Choroid plexus epithelial cell (primary cell): ENCODE measurements around the gene ZFYVE26.
"Not testable (repeated sequence)": the region's sequence is repeated elsewhere in the genome, so short reads cannot be mapped to it uniquely, and the experiment has no call there.

Experiments
- DNase-seq: peaks from one replicate; pipeline ENCODE4 v3.0.0-alpha.2; 2010; ENCODE audit warnings: low read depth
- H3K4me3 ChIP-seq: 2 replicates; pipeline ENCODE4 v1.5.1; 2011; ENCODE audit warnings: low read depth, mild to moderate bottlenecking, control low read depth, low read length, moderate library complexity
- CTCF ChIP-seq: conservative IDR thresholded peaks from 2 replicates; pipeline ENCODE4 v1.5.1; 2011; ENCODE audit warnings: low read depth, mild to moderate bottlenecking, control low read depth, inconsistent platforms, low read length, moderate library complexity

Gene ZFYVE26

GRCh38 chr14:67710209-67710608, 106.2 kb downstream of the ZFYVE26 start:
- H3K4me3 ChIP-seq: no peak overlapping the region
- no peak for DNase-seq
- no peak for TF ChIP-seq CTCF

GRCh38 chr14:67709796-67710195, 106.6 kb downstream of the ZFYVE26 start:
- H3K4me3 ChIP-seq, DNase-seq: not testable (repeated sequence)

- not testable (repeated sequence) for DNase-seq, H3K4me3 ChIP-seq
Observed at GRCh38 chr14:67709346-67709745, 107.0 kb downstream of the ZFYVE26 start.

GRCh38 chr14:67705211-67705610, 111.2 kb downstream of the ZFYVE26 start:
- no peak overlapping the region for H3K4me3 ChIP-seq
- no peak for DNase-seq
- TF ChIP-seq CTCF: no peak

GRCh38 chr14:67704484-67705089, 111.8 kb downstream of the ZFYVE26 start:
- H3K4me3 ChIP-seq: no peak overlapping the region
- peak; percentile 76 for TF ChIP-seq CTCF
- peak; percentile 75 for DNase-seq

- DNase-seq: no peak
- H3K4me3 ChIP-seq: no peak overlapping the region
- no peak for TF ChIP-seq CTCF
Observed at GRCh38 chr14:67703997-67704396, 112.4 kb downstream of the ZFYVE26 start.

GRCh38 chr14:67701492-67701891, 114.9 kb downstream of the ZFYVE26 start, which contains the start of gene RDH12:
RDH12 (plus strand) TSS chr14:67701886; CDS start chr14:67722643, 20,757 bp downstream.
- not testable (repeated sequence) for DNase-seq, H3K4me3 ChIP-seq

GRCh38 chr14:67698179-67698578, 118.2 kb downstream of the ZFYVE26 start:
- DNase-seq: no peak
- H3K4me3 ChIP-seq: no peak overlapping the region
- no peak for TF ChIP-seq CTCF

GRCh38 chr14:67697006-67697405, 119.4 kb downstream of the ZFYVE26 start:
- no peak overlapping the region for H3K4me3 ChIP-seq
- no peak for DNase-seq
- no peak for TF ChIP-seq CTCF
